K562 (cell line): ENCODE results near the gene RSPH6A. TPM values are rescaled to one million over a fixed set of nuclear protein-coding genes. Genes with fewer than 3 reads are reported as not detected.

Experiments
- BMI1 ChIP-seq: fragments of 150-350 bp; IDR thresholded peaks from 2 replicates; pipeline ENCODE4 v1.6.1; 2014; ENCODE audit warnings: low read length
- ELK3 ChIP-seq: fragments of 450-650 bp; formaldehyde crosslinking; IDR thresholded peaks from 2 replicates; pipeline ENCODE4 v1.4.0; 2020; ENCODE audit warnings: mild to moderate bottlenecking
- ERF ChIP-seq: fragments of 450-650 bp; formaldehyde crosslinking; IDR thresholded peaks from 2 replicates; pipeline ENCODE4 v1.4.0; 2020; ENCODE audit warnings: mild to moderate bottlenecking, mixed read lengths
- GTF3C2 ChIP-seq: IDR thresholded peaks from 3 replicates; pipeline ENCODE4 v1.6.1; 2011; ENCODE audit warnings: borderline replicate concordance, mild to moderate bottlenecking, moderate library complexity; ENCODE audit not compliant: insufficient read length; ENCODE audit errors: extremely low read depth
- MAFF ChIP-seq: IDR thresholded peaks from 2 replicates; pipeline ENCODE4 v1.6.1; 2012; ENCODE audit warnings: low read length, improper control_type of control experiment
- NFIC ChIP-seq: fragments of 450-650 bp; IDR thresholded peaks from 2 replicates; pipeline ENCODE4 v1.6.1; 2017; ENCODE audit warnings: mild to moderate bottlenecking, inconsistent platforms
- RBM25 ChIP-seq: fragments of 200-400 bp; formaldehyde crosslinking; IDR thresholded peaks from 2 replicates; pipeline ENCODE4 v1.6.1; 2018; ENCODE audit warnings: low read length, low read depth, moderate library complexity; ENCODE audit not compliant: severe bottlenecking
- SNAPC5 ChIP-seq: fragments of 250-450 bp; sonication (Bioruptor Pico); IDR thresholded peaks from 2 replicates; pipeline ENCODE4 v1.8.0; 2021; ENCODE audit warnings: moderate library complexity, mild to moderate bottlenecking, inconsistent platforms
- SP1 ChIP-seq: sonication (generic); formaldehyde crosslinking; IDR thresholded peaks from 2 replicates; pipeline ENCODE4 v1.8.1; 2022; ENCODE audit warnings: mild to moderate bottlenecking, missing genetic modification reagents
- SREBF2 ChIP-seq: sonication (generic); formaldehyde crosslinking; IDR thresholded peaks from 2 replicates; pipeline ENCODE4 v1.4.0; 2020; ENCODE audit warnings: mild to moderate bottlenecking, missing genetic modification reagents
- USF1 ChIP-seq: sonication (generic); formaldehyde crosslinking; IDR thresholded peaks from 2 replicates; pipeline ENCODE4 v1.9.0; 2022; ENCODE audit warnings: mild to moderate bottlenecking, missing genetic modification reagents
- ZFX ChIP-seq: sonication (generic); formaldehyde crosslinking; IDR thresholded peaks from 2 replicates; pipeline ENCODE4 v1.8.0; 2022; ENCODE audit warnings: mild to moderate bottlenecking, missing genetic modification reagents, moderate library complexity
- ZNF143 ChIP-seq: sonication (generic); formaldehyde crosslinking; IDR thresholded peaks from 2 replicates; pipeline ENCODE4 v1.9.0; 2022; ENCODE audit warnings: mild to moderate bottlenecking, missing genetic modification reagents
- ZNF263 ChIP-seq: sonication (generic); formaldehyde crosslinking; IDR thresholded peaks from 2 replicates; pipeline ENCODE4 v1.8.0; 2022; ENCODE audit warnings: mild to moderate bottlenecking, missing genetic modification reagents, borderline replicate concordance
- ZNF785 ChIP-seq: fragments of 250-450 bp; sonication (Bioruptor Pico); IDR thresholded peaks from 2 replicates; pipeline ENCODE4 v1.4.0; 2020; ENCODE audit warnings: mild to moderate bottlenecking
- polyA plus RNA-seq, 8 experiments: library from polyadenylated mRNA; depleted of rRNA in 4 of 8; stranded (reverse) in 5 of 8; unstranded in 3 of 8; fragments of >200 nt; fragmentation: Nextera tagmentation in 2 of 8; fragmentation: Illumina TruSeq in 1 of 8; extraction: Ambion mirVana in 2 of 8; extraction: Trizol in 1 of 8; gene quantifications; 2 replicates each; pipeline versions ENCODE4 v1.2.1 to v1.2.3, GENCODE V29; 2011 to 2014; ENCODE audit warnings: inconsistent platforms in 1 of 8, missing spikeins in 1 of 8
- total RNA-seq, 7 experiments: library from RNA; depleted of rRNA in 6 of 7; stranded (reverse); fragments of >200 nt in 6 of 7; fragmentation: Illumina TruSeq in 2 of 7; extraction: Trizol in 2 of 7; gene quantifications; 2 replicates each; pipeline versions ENCODE4 v1.2.1 to v1.2.3, GENCODE V29; 2011 to 2021; ENCODE audit warnings: low replicate concordance in 1 of 7
- TF ChIP-seq, protein P1 (sequence below): fragments of 250-450 bp; sonication (Bioruptor Pico); IDR thresholded peaks from 2 replicates; pipeline ENCODE4 v1.8.0; 2021; ENCODE audit warnings: moderate library complexity, mild to moderate bottlenecking, inconsistent platforms
- TF ChIP-seq, protein P2 (sequence below): sonication (generic); formaldehyde crosslinking; IDR thresholded peaks from 2 replicates; pipeline ENCODE4 v1.8.0; 2022; ENCODE audit warnings: missing genetic modification reagents, mild to moderate bottlenecking, borderline replicate concordance

The RSPH6A gene
- total and polyA plus RNA-seq, 9 of the 15 experiments (the other 6 are each of a cell fraction or from before 2014, with no cell fraction given): 0.03 to 0.15 (median 0.07) TPM; not detected in 5

DNA sequence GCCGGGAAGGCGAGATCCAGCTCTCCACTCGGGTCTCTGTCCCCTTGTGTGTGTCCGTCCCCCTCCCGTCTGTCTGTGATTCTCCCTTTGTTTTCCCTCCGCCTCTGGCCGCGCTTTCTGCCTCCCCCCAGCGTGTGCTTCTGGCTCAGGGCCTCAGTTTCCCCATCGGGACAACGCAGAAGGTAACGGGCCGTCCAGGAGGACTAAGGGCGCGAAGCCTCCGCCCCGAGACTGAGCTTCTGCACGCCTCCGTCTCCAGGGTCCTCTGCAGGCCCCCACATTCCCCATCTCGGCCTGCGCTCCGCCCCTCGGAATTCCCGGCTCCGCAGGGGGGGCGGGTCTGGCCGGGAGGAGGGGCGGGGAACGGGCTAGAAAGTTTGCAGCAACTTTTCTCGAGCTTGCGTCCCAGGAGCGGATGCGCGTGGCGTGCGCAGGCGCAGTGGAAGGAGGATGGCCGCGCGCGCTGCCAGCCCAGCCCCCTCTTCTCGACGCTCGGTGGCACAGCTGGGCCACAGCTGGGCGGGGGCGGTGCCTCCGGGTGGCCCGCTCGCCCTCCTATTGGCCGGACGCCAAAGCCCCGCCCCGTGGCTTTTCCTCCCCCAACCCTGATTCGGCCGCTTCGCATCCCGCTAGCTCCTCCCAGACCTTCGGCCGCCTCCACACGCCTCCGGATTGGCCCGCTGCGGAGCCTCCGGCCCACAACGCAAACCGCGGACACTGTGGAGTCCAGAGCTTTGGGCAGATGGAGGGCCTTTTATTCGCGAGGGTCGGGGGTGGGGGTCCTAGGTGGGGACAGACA is 45.9 kb downstream of the RSPH6A start, which contains the start of gene SIX5 (continued):
- TF ChIP-seq NFIC: peak; percentile 96
- TF ChIP-seq ERF (CRISPR knock-in tag): 0 out of 2 replicates have a peak, but pooled peaks have one; percentile 64
- TF ChIP-seq, protein P1, sequence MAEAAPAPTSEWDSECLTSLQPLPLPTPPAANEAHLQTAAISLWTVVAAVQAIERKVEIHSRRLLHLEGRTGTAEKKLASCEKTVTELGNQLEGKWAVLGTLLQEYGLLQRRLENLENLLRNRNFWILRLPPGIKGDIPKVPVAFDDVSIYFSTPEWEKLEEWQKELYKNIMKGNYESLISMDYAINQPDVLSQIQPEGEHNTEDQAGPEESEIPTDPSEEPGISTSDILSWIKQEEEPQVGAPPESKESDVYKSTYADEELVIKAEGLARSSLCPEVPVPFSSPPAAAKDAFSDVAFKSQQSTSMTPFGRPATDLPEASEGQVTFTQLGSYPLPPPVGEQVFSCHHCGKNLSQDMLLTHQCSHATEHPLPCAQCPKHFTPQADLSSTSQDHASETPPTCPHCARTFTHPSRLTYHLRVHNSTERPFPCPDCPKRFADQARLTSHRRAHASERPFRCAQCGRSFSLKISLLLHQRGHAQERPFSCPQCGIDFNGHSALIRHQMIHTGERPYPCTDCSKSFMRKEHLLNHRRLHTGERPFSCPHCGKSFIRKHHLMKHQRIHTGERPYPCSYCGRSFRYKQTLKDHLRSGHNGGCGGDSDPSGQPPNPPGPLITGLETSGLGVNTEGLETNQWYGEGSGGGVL (CRISPR knock-in tag): no peak
- TF ChIP-seq, protein P2, sequence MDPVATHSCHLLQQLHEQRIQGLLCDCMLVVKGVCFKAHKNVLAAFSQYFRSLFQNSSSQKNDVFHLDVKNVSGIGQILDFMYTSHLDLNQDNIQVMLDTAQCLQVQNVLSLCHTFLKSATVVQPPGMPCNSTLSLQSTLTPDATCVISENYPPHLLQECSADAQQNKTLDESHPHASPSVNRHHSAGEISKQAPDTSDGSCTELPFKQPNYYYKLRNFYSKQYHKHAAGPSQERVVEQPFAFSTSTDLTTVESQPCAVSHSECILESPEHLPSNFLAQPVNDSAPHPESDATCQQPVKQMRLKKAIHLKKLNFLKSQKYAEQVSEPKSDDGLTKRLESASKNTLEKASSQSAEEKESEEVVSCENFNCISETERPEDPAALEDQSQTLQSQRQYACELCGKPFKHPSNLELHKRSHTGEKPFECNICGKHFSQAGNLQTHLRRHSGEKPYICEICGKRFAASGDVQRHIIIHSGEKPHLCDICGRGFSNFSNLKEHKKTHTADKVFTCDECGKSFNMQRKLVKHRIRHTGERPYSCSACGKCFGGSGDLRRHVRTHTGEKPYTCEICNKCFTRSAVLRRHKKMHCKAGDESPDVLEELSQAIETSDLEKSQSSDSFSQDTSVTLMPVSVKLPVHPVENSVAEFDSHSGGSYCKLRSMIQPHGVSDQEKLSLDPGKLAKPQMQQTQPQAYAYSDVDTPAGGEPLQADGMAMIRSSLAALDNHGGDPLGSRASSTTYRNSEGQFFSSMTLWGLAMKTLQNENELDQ (CRISPR knock-in tag): 0 out of 2 replicates have a peak, but pooled peaks have one; percentile 22
- TF ChIP-seq ZNF785 (CRISPR knock-in tag): no peak
- TF ChIP-seq GTF3C2: no peak
- no peak for TF ChIP-seq SREBF2 (CRISPR knock-in tag)
- peak; percentile 98 for TF ChIP-seq SP1 (CRISPR knock-in tag)
- TF ChIP-seq RBM25: no peak
- TF ChIP-seq ZFX: no peak; the same call in 1 of the 2 replicates
- TF ChIP-seq MAFF: no peak
- TF ChIP-seq ZNF143: no peak
- TF ChIP-seq ELK3 (CRISPR knock-in tag): no peak
- no peak for TF ChIP-seq USF1 (CRISPR knock-in tag)
- TF ChIP-seq SNAPC5 (CRISPR knock-in tag): no peak
- no peak for TF ChIP-seq ZNF263
- no peak for TF ChIP-seq BMI1
